NCI-H1694 treated with DMSO at 0.1 percent for 48 hours (cell line): ENCODE data around the gene ATRX.
"Not testable (repeated sequence)": the region's sequence is repeated elsewhere in the genome, so short reads cannot be mapped to it uniquely, and the experiment has no call there.

Experiments
- DNase-seq: peaks from one replicate; lab custom pipeline; 2025; lab: John Stamatoyannopoulos, UW

Gene ATRX

GRCh38 chrX:77785486-77786364 is at the start of gene ATRX:
TSS of gene ATRX (minus strand) at chrX:77786216. CDS start at chrX:77786001, 215 bp downstream.
- peak; percentile 85 for DNase-seq

GRCh38 chrX:77831544-77831943 is 45.5 kb upstream of the ATRX start:
- DNase-seq: not testable (repeated sequence)

GRCh38 chrX:77821989-77822388 is 36.0 kb upstream of the ATRX start:
- DNase-seq: not testable (repeated sequence)

GRCh38 chrX:77820091-77820727 is 34.2 kb upstream of the ATRX start:
- DNase-seq: no peak

GRCh38 chrX:77814210-77814609 is 28.2 kb upstream of the ATRX start:
- no peak for DNase-seq

- DNase-seq: no peak
These were observed 16.2 kb upstream of the ATRX start for GRCh38 chrX:77802201-77802600.

- no peak for DNase-seq
These were observed 9.1 kb upstream of the ATRX start for GRCh38 chrX:77795124-77795523.

- DNase-seq: no peak
These were observed 7.9 kb upstream of the ATRX start for GRCh38 chrX:77793946-77794345.

GRCh38 chrX:77788050-77788449 is 2.0 kb upstream of the ATRX start:
- DNase-seq: no peak

- no peak for DNase-seq
These were observed 307 bp upstream of the ATRX start for GRCh38 chrX:77786365-77786680.

GRCh38 chrX:77779695-77780094 is 6.3 kb downstream of the ATRX start:
- DNase-seq: no peak

GRCh38 chrX:77776659-77777058 is 9.4 kb downstream of the ATRX start:
- DNase-seq: no peak

- no peak for DNase-seq
These were observed 14.4 kb downstream of the ATRX start for GRCh38 chrX:77771601-77772000.

GRCh38 chrX:77768787-77769186 is 17.2 kb downstream of the ATRX start:
- no peak for DNase-seq

GRCh38 chrX:77766212-77766611 is 19.8 kb downstream of the ATRX start:
- not testable (repeated sequence) for DNase-seq

GRCh38 chrX:77755561-77755960 is 30.5 kb downstream of the ATRX start:
- no peak for DNase-seq

- not testable (repeated sequence) for DNase-seq
These were observed 32.1 kb downstream of the ATRX start for GRCh38 chrX:77753942-77754341.

GRCh38 chrX:77749695-77750094 is 36.3 kb downstream of the ATRX start:
- DNase-seq: no peak

GRCh38 chrX:77743720-77744119 is 42.3 kb downstream of the ATRX start:
- DNase-seq: no peak

- no peak for DNase-seq
These were observed 43.1 kb downstream of the ATRX start for GRCh38 chrX:77742788-77743476.

- no peak for DNase-seq
These were observed 45.6 kb downstream of the ATRX start for GRCh38 chrX:77740376-77740905.

- no peak for DNase-seq
These were observed 52.7 kb downstream of the ATRX start for GRCh38 chrX:77733342-77733741.
